Left ventricle myocardium inferior (tissue), 1 donor: ENCODE measurements around the gene NXNL1. TPM values are rescaled to one million over a fixed set of nuclear protein-coding genes. Genes with fewer than 3 reads are reported as not detected.

Experiments
- DNase-seq: peaks from one replicate; pipeline ENCODE4 v3.0.0-alpha.2; 2020
- H3K27ac ChIP-seq: fragments of 200-600 bp; replicated peaks from 2 replicates; pipeline ENCODE4 v1.8.0; 2021
- H3K27me3 ChIP-seq: fragments of 200-600 bp; 2 replicates; pipeline ENCODE4 v1.8.0; 2021; ENCODE audit warnings: low read depth
- H3K36me3 ChIP-seq: fragments of 200-600 bp; 2 replicates; pipeline ENCODE4 v1.8.0; 2021
- H3K4me1 ChIP-seq: fragments of 200-600 bp; 2 replicates; pipeline ENCODE4 v1.8.0; 2021
- H3K4me3 ChIP-seq: fragments of 200-600 bp; 2 replicates; pipeline ENCODE4 v1.8.0; 2021; ENCODE audit warnings: mild to moderate bottlenecking, moderate library complexity
- H3K9me3 ChIP-seq: fragments of 200-600 bp; replicated peaks from 2 replicates; pipeline ENCODE4 v1.8.0; 2021
- CTCF ChIP-seq: fragments of 200-600 bp; IDR thresholded peaks from 2 replicates; pipeline ENCODE4 v1.8.0; 2021; ENCODE audit warnings: antibody characterized with exemption, mild to moderate bottlenecking, borderline replicate concordance
- intact Hi-C: fragments of 100-400 bp; cut with micrococcal nuclease; formaldehyde crosslinking; loops from one replicate; pipeline ENCODE4 v1.11.0; 2022
- total RNA-seq: library from RNA; stranded (reverse); fragmentation: NEBNext Ultra II Directional; extraction: Animal tissue kit (Norgen Biotek cat#: 25700); gene quantifications from one replicate; pipeline ENCODE4 v1.2.1, GENCODE V29; 2021
- donor health status: DM: no; HTN: yes; CAD: no; lungs with severe emphysema.

The NXNL1 gene
- total RNA-seq, 1 donor from 2014 or later: 0.33 TPM

DNA sequence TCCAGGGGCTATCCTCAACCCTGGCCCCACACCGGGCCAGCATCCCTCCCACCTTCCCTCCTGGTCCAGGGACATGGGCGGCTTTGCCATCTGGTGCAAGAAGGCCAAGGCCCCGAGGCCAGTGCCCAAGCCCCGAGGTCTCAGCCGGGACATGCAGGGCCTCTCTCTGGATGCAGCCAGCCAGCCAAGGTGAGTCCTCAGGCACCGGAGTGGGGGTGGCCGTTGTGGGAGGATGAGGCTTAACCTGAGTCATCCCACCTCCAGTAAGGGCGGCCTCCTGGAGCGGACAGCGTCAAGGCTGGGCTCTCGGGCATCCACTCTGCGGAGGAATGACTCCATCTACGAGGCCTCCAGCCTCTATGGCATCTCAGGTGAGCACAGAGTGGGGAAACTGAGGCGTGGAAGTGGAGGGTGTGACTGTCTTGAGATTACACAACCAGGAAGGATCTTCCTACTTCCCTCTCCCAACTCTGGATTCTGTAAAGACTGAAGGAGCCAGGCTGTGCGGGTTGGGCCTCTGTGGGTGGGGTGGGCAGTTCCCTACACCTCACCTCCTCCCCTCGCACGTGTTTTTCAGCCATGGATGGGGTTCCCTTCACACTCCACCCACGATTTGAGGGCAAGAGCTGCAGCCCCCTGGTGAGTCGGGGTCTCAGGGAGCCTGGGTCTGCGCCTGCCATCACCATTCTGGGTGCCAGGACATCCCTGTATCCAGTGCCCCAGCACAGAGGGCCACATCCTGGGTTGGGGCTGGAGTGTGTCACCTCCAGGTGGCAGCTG is 37.1 kb downstream of the NXNL1 start:
- Histone ChIP-seq H3K27ac (no peak overlapping the region), H3K4me1 (peaks cover 19% of the 10 kb centered on the region), H3K4me3 (no peak overlapping the region), H3K27me3 (no peaks in the 10 kb centered on the region), H3K36me3 (peaks cover 5% of the 10 kb centered on the region), H3K9me3 (no peaks in the 10 kb centered on the region)
- no peak for TF ChIP-seq CTCF
- no peak for DNase-seq
- intact Hi-C loops: no loop called here

GRCh38 chr19:17421942-17422341 is 38.8 kb downstream of the NXNL1 start:
- Histone ChIP-seq H3K4me1 (peaks cover 20% of the 10 kb centered on the region), H3K36me3 (peaks cover 5% of the 10 kb centered on the region), H3K9me3 (no peaks in the 10 kb centered on the region), H3K27me3 (peaks cover 4% of the 10 kb centered on the region), H3K4me3 (no peak overlapping the region), H3K27ac (no peak overlapping the region)
- intact Hi-C loops: no loop called here
- TF ChIP-seq CTCF: no peak
- no peak for DNase-seq

- peak overlapping the region; percentile 76 for H3K4me3 ChIP-seq
- intact Hi-C loops: no loop called here
- peaks cover 9% of the 10 kb centered on the region for H3K27me3 ChIP-seq
- no peaks in the 10 kb centered on the region for H3K9me3 ChIP-seq
- TF ChIP-seq CTCF: no peak
- peaks cover 5% of the 10 kb centered on the region for H3K36me3 ChIP-seq
- DNase-seq: peak; percentile 23
- peak overlapping the region; percentile 60 for H3K27ac ChIP-seq
- peaks cover 20% of the 10 kb centered on the region for H3K4me1 ChIP-seq
Observed at GRCh38 chr19:17420475-17420924, 40.2 kb downstream of the NXNL1 start.

DNA sequence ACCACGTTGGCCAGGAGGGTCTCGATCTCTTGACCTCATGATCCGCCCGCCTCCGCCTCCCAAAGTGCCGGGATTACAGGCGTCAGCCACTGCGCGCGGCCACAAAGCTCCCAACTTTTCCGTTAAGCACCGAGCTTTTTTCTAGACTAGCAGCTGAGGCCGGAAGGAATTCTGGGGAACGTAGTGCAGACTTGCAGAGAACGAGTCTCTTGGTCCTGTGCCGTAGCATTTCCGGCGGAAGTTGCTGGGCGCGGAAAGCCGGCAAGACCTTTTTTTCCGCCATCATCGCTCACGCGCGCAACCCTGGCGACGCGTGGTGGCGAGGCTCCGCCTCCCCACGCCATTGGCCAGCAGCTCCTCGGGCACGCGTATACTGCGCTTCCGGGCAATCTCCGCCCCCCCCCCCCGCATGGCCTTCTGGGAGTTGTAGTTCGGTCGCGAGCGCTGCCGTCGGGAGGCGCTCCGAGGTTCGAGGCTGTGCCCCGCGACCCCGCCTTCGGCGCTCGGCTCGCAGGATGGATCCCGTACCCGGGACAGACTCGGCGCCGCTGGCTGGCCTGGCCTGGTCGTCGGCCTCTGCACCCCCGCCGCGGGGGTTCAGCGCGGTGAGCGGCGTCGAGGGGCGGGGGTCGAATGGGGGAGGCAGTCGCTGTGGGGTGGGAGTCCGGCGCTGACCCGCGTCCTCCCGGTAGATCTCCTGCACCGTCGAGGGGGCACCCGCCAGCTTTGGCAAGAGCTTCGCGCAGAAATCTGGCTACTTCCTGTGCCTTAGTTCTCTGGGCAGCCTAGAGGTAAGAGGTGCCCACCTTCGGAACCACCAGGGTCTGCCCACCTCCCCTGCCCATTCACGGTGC is 40.9 kb downstream of the NXNL1 start, which contains the start of gene MVB12A:
MVB12A (plus strand) TSS at position 427 of the 854 bp plus-strand sequence; CDS start at position 516, 89 bp downstream.
- TF ChIP-seq CTCF: no peak
- Histone ChIP-seq H3K4me3 (peak within 1 kb of the TSS; percentile 76), H3K27me3 (peaks cover 16% of the 10 kb centered on the region), H3K4me1 (peaks cover 20% of the 10 kb centered on the region), H3K27ac (peak within 1 kb of the TSS; percentile 86), H3K36me3 (peaks cover 5% of the 10 kb centered on the region), H3K9me3 (no peaks in the 10 kb centered on the region)
- DNase-seq: peak; percentile 98
- intact Hi-C loops: no loop called here

DNA sequence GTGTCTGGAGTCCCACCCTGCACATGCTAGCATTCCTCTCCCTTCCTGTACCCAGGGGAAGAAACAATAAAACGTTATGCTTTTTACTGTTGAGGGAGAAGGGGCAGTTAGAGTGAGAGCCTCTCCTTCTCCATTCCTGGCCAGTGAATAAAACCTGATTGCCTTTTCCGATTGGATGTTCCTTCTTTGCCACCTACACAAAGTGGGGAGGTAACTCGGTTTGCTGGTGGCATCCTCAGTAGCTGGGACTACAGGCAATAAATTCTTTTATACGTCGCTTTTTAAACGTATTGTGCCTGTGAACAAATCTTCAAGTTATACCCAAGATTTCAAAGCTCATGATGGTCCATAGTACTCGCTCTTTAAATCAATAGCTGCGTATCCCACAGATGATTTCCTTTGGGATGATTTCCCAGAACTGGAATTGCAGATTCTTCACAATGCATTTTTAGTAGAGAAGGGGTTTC is 41.5 kb downstream of the NXNL1 start:
- Histone ChIP-seq H3K27me3 (peaks cover 22% of the 10 kb centered on the region), H3K27ac (peak overlapping the region; percentile 86), H3K9me3 (no peaks in the 10 kb centered on the region), H3K4me3 (peak overlapping the region; percentile 76), H3K36me3 (peaks cover 8% of the 10 kb centered on the region), H3K4me1 (peaks cover 20% of the 10 kb centered on the region)
- no peak for TF ChIP-seq CTCF
- DNase-seq: no peak
- intact Hi-C loops: no loop called here
